IMR-90 (cell line): ENCODE data around the gene USP20. TPM values are rescaled to one million over a fixed set of nuclear protein-coding genes. Genes with fewer than 3 reads are reported as not detected.

Source experiments
- ATAC-seq: fragments of 200-7000 bp; cut with Tn5 transposase; 2 replicates; pipeline ENCODE4 v1.9.1; 2020; ENCODE audit warnings: low read depth, mild to moderate bottlenecking, moderate library complexity
- BruUV-seq: library from RNA; stranded (reverse); fragments of 400-500 nt; replicated peaks from 2 replicates; lab custom pipeline; 2021; lab: Mats Ljungman, UMichigan
- CTCF ChIA-PET: fragments of 300-600 bp; formaldehyde crosslinking; extraction: SDS; loops from one replicate; lab custom pipeline; 2021; ENCODE audit warnings: antibody characterized with exemption; lab: Yijun Ruan, JAX
- POLR2A ChIA-PET: fragments of 300-600 bp; sonication (Branson Sonifier 250); formaldehyde crosslinking; loops from one replicate; lab custom pipeline; 2022; ENCODE audit warnings: antibody characterized with exemption; ENCODE audit not compliant: unreplicated experiment; lab: Charles Lee
- DNase-seq: peaks from one replicate; pipeline ENCODE4 v3.0.0; 2013
- H2AFZ ChIP-seq: replicated peaks from 2 replicates; pipeline ENCODE3; 2013; ENCODE audit warnings: low read length, mild to moderate bottlenecking; ENCODE audit not compliant: poor library complexity
- H2AK5ac ChIP-seq: 2 replicates; pipeline ENCODE4 v1.6.1; 2013; ENCODE audit warnings: low read depth, low read length, inconsistent platforms
- H2AK9ac ChIP-seq: replicated peaks from 2 replicates; pipeline ENCODE3; 2013; ENCODE audit warnings: mild to moderate bottlenecking, low read depth, low read length, moderate library complexity; ENCODE audit not compliant: poor library complexity
- H2BK120ac ChIP-seq: 2 replicates; pipeline ENCODE4 v1.6.1; 2013; ENCODE audit warnings: low read depth, low read length, inconsistent platforms
- H2BK15ac ChIP-seq: 3 replicates; pipeline ENCODE4 v1.6.1; 2013; ENCODE audit warnings: low read depth, low read length, inconsistent platforms
- H2BK20ac ChIP-seq: 2 replicates; pipeline ENCODE4 v1.6.1; 2013; ENCODE audit warnings: low read depth, mild to moderate bottlenecking, inconsistent platforms, low read length, moderate library complexity
- H2BK5ac ChIP-seq: 2 replicates; pipeline ENCODE4 v1.6.1; 2013; ENCODE audit warnings: mild to moderate bottlenecking, low read depth, low read length, inconsistent platforms; ENCODE audit not compliant: poor library complexity, severe bottlenecking
- H3K14ac ChIP-seq: replicated peaks from 2 replicates; pipeline ENCODE4 v1.6.1; 2013; ENCODE audit warnings: low read depth, low read length, inconsistent platforms
- H3K18ac ChIP-seq: 2 replicates; pipeline ENCODE4 v1.6.1; 2013; ENCODE audit warnings: low read depth, low read length, control low read depth
- H3K23ac ChIP-seq: 2 replicates; pipeline ENCODE4 v1.6.1; 2013; ENCODE audit warnings: low read depth, low read length, inconsistent platforms
- H3K27ac ChIP-seq: 2 replicates; pipeline ENCODE4 v1.5.1; 2013; ENCODE audit warnings: mild to moderate bottlenecking, control low read depth, low read length; ENCODE audit not compliant: insufficient read depth
- H3K27me3 ChIP-seq: 2 replicates; pipeline ENCODE4 v1.6.1; 2013; ENCODE audit warnings: low read length; ENCODE audit not compliant: control insufficient read depth, insufficient read depth
- H3K36me3 ChIP-seq: 2 replicates; pipeline ENCODE4 v1.6.1; 2013; ENCODE audit warnings: low read length, mixed read lengths; ENCODE audit not compliant: control insufficient read depth, insufficient read depth
- H3K4ac ChIP-seq: 2 replicates; pipeline ENCODE4 v1.6.1; 2013; ENCODE audit warnings: low read depth, low read length, inconsistent platforms
- H3K4me1 ChIP-seq: 2 replicates; pipeline ENCODE4 v1.6.1; 2013; ENCODE audit warnings: low read length, mixed read lengths; ENCODE audit not compliant: control insufficient read depth, insufficient read depth
- H3K4me2 ChIP-seq: 2 replicates; pipeline ENCODE4 v1.6.1; 2013; ENCODE audit warnings: low read depth, mild to moderate bottlenecking, control low read depth, low read length, moderate library complexity
- H3K4me3 ChIP-seq: 2 replicates; pipeline ENCODE4 v1.5.1; 2013; ENCODE audit warnings: low read depth, mild to moderate bottlenecking, control low read depth, low read length, moderate library complexity; ENCODE audit not compliant: insufficient read depth
- H3K56ac ChIP-seq: 2 replicates; pipeline ENCODE4 v1.6.1; 2013; ENCODE audit warnings: low read length, inconsistent platforms; ENCODE audit not compliant: insufficient read depth; ENCODE audit errors: extremely low read depth
- H3K79me1 ChIP-seq, 2 experiments: 2 replicates each; pipeline ENCODE4 v1.6.1; 2013; ENCODE audit warnings: low read length in 2 of 2, inconsistent platforms in 1 of 2, low read depth in 1 of 2
- H3K9ac ChIP-seq: 2 replicates; pipeline ENCODE4 v1.6.1; 2013; ENCODE audit warnings: low read depth, low read length, control low read depth
- H3K9me1 ChIP-seq: 2 replicates; pipeline ENCODE4 v1.6.1; 2013; ENCODE audit warnings: low read length, inconsistent platforms; ENCODE audit not compliant: insufficient read depth
- H3K9me3 ChIP-seq: 2 replicates; pipeline ENCODE4 v1.6.1; 2013; ENCODE audit warnings: low read length; ENCODE audit not compliant: control insufficient read depth, insufficient read depth
- H4K20me1 ChIP-seq: 2 replicates; pipeline ENCODE4 v1.6.1; 2013; ENCODE audit warnings: low read length, inconsistent platforms; ENCODE audit not compliant: insufficient read depth
- H4K5ac ChIP-seq: 2 replicates; pipeline ENCODE4 v1.6.1; 2013; ENCODE audit warnings: mild to moderate bottlenecking, low read depth, low read length, control low read depth
- H4K8ac ChIP-seq, 2 experiments: 2 replicates each; pipeline ENCODE4 v1.6.1; 2013; ENCODE audit warnings: low read depth in 2 of 2, low read length in 2 of 2, control low read depth in 1 of 2, inconsistent platforms in 1 of 2
- H4K91ac ChIP-seq: 2 replicates; pipeline ENCODE4 v1.6.1; 2013; ENCODE audit warnings: low read depth, low read length, inconsistent platforms; ENCODE audit not compliant: insufficient read depth
- MAZ ChIP-seq: IDR thresholded peaks from 2 replicates; pipeline ENCODE4 v1.6.1; 2012; ENCODE audit warnings: low read depth, mild to moderate bottlenecking, low read length, improper control_type of control experiment, moderate library complexity, borderline replicate concordance
- NFE2L2 ChIP-seq: fragments of 150-350 bp; IDR thresholded peaks from 2 replicates; pipeline ENCODE4 v1.6.1; 2016; ENCODE audit warnings: low read depth, mild to moderate bottlenecking, low read length
- POLR2A ChIP-seq: IDR thresholded peaks from 2 replicates; pipeline ENCODE4 v1.6.1; 2012; ENCODE audit warnings: mild to moderate bottlenecking, low read depth, low read length
- RAD21 ChIP-seq: IDR thresholded peaks from 2 replicates; pipeline ENCODE4 v1.6.1; 2012; ENCODE audit warnings: low read length, improper control_type of control experiment
- WGBS, 2 experiments: methylation state at CpG; one replicate each; pipeline versions ENCODE4 v1.1.5 to v1.1.7; 2013; ENCODE audit warnings: missing lambda C conversion rate in 2 of 2; ENCODE audit not compliant: insufficient read length in 1 of 2; ENCODE audit errors: extremely low coverage in 2 of 2; 5-methylcytosine and 5-hydroxymethylcytosine counted together
- dilution Hi-C: fragments of 300-500 bp; cut with HindIII; formaldehyde crosslinking; loops from one replicate; pipeline ENCODE4 v1.14.3; 2018; ENCODE audit warnings: low sequenced_read_pairs; ENCODE audit not compliant: unreplicated experiment
- in situ Hi-C: fragments of 300-500 bp; cut with MboI; formaldehyde crosslinking; loops from 3 replicates; pipeline ENCODE4 v1.14.3; 2019; ENCODE audit warnings: low sequenced_read_pairs, inconsistent platforms, mixed read lengths
- intact Hi-C: fragments of 100-400 bp; cut with micrococcal nuclease; formaldehyde crosslinking; loops from 2 replicates; pipeline ENCODE4 v1.10.0; 2022
- polyA plus RNA-seq, 3 experiments: library from polyadenylated mRNA; depleted of rRNA; stranded (reverse); fragments of >200 nt; gene quantifications; 2 replicates each; pipeline ENCODE4 v1.2.3, GENCODE V29; 2012; ENCODE audit warnings: low replicate concordance in 1 of 3
- total RNA-seq: library from RNA; depleted of rRNA; stranded (reverse); fragments of >200 nt; gene quantifications from 2 replicates; pipeline ENCODE4 v1.2.3, GENCODE V29; 2012
- TF ChIP-seq, protein P1 (sequence below): fragments of 150-350 bp; IDR thresholded peaks from 2 replicates; pipeline ENCODE4 v1.6.1; 2016; ENCODE audit warnings: low read depth, mild to moderate bottlenecking, low read length, moderate library complexity, borderline replicate concordance

USP20 gene
- total and polyA plus RNA-seq, 2 of the 4 experiments (the other 2 are of a cell fraction), result 3.8 to 21.6 TPM

DNA sequence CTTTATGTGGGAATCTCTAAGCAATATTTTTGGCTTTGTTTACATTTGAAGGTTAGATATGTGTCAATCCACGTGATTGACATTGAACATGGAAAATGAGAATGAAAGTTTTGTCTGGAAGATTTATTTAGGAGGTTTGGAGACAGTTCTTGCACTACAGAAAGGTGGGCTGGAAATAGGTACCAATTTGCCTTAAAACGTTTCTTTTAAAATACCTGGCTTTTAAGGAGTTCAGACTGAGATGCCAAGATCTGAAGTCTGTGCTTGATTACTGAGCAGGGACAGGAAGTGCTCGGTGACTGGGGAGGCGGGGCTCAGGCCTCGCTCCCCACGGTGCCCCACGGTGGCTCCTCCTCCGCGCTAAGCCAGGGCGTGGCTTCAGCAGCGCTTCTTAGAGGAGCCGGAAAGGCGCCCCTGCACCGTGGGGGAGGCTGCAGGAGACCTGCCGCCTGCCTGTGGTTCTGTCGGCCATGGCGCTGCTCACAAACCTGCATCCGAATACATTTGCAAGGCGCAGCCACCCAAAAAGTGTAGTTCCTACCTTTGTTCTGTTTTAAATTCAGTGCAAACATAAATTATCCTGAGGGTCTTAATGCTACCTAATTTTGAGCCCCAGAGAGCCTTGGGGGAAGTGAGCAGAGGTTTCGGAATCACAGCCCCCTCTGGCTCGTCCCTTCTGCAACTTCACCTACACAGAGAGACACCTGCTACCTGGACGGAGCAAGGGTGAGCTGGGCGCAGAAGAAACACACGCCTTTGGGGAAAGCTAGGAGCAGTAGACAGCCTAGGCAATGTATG lies 49.2 kb downstream of the USP20 start:
- no peaks in the 10 kb centered on the region for H4K20me1 ChIP-seq
- H2BK20ac ChIP-seq, result no peak overlapping the region; the same call in 1 of the 2 replicates
- WGBS, 2 experiments, result 5% methylated on average over 4 of the region's 24 CpGs; no CpG with 5 or more reads in 1 of the 2 experiments
- BruUV-seq, result no TSS peak
- no peak overlapping the region for H2BK5ac ChIP-seq
- H2BK15ac ChIP-seq, result no peak overlapping the region
- ATAC-seq (peak; percentile 79), DNase-seq (peak; percentile 71)
- dilution Hi-C loops (no loop called here), intact Hi-C loops (loop anchor here (1.0 to 10.0 kb wide), 4 partner anchors 78 to 350 kb away; partner anchors contain the start of gene FNBP1), in situ Hi-C loops (loop anchor here (25.0 kb wide), 1 partner anchor 178 kb away; the partner anchor contains the start of gene GPR107)
- H3K9ac ChIP-seq, result 0 out of 2 replicates have a peak overlapping the region, but pooled peaks have one; percentile 3
- H3K4me2 ChIP-seq, result peak overlapping the region; percentile 87
- no peak overlapping the region for H3K27ac ChIP-seq
- no peak overlapping the region for H3K4me3 ChIP-seq
- H3K9me3 ChIP-seq, result no peaks in the 10 kb centered on the region
- H3K4me1 ChIP-seq, result peaks cover 28% of the 10 kb centered on the region
- H2BK120ac ChIP-seq, result no peak overlapping the region
- peaks cover 29% of the 10 kb centered on the region; the same call in 1 of the 2 replicates for H3K36me3 ChIP-seq
- peak overlapping the region; percentile 24; the same call in 1 of the 2 replicates for H3K23ac ChIP-seq
- peak overlapping the region; percentile 61; the same call in 1 of the 2 replicates for H3K14ac ChIP-seq
- H4K91ac ChIP-seq, result peak overlapping the region; percentile 73
- H3K56ac ChIP-seq, result no peak overlapping the region
- H3K79me1 ChIP-seq, result peaks cover 0 to 3% of the 10 kb centered on the region in 2 experiments; a peak in 1 of 4 replicates
- TF ChIP-seq POLR2A (no peak), NFE2L2 (no peak), MAZ (peak; percentile 75; the same call in 1 of the 2 replicates), RAD21 (no peak)
- TF ChIP-seq, protein P1, sequence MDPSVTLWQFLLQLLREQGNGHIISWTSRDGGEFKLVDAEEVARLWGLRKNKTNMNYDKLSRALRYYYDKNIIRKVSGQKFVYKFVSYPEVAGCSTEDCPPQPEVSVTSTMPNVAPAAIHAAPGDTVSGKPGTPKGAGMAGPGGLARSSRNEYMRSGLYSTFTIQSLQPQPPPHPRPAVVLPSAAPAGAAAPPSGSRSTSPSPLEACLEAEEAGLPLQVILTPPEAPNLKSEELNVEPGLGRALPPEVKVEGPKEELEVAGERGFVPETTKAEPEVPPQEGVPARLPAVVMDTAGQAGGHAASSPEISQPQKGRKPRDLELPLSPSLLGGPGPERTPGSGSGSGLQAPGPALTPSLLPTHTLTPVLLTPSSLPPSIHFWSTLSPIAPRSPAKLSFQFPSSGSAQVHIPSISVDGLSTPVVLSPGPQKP, result no peak
- peak overlapping the region; percentile 90 for H2AFZ ChIP-seq
- peak overlapping the region; percentile 57 to 91 for H4K8ac ChIP-seq
- H2AK5ac ChIP-seq, result peak overlapping the region; percentile 67; the same call in 1 of the 2 replicates
- H3K9me1 ChIP-seq, result peaks cover 17% of the 10 kb centered on the region
- H3K18ac ChIP-seq, result no peak overlapping the region
- peak overlapping the region; percentile 27; the same call in 1 of the 2 replicates for H4K5ac ChIP-seq
- ChIA-PET CTCF (no interaction called here), POLR2A (no interaction called here)
- H3K27me3 ChIP-seq, result no peaks in the 10 kb centered on the region
- peak overlapping the region; percentile 79 for H3K4ac ChIP-seq
- peak overlapping the region; percentile 67 for H2AK9ac ChIP-seq
